Naive thymus-derived CD8-positive, alpha-beta T cell (primary cell): ENCODE results near the gene PAQR3. TPM values are rescaled to one million over a fixed set of nuclear protein-coding genes. Genes with fewer than 3 reads are reported as not detected.
A peak's percentile ranks its signal among the peaks of the same experiment; 100 is the strongest.
"Not testable (repeated sequence)": the region's sequence is repeated elsewhere in the genome, so short reads cannot be mapped to it uniquely, and the experiment has no call there.

Experiments
- ATAC-seq, 2 donors: fragments of 150-1000 bp; cut with Tn5 transposase in 1 of 2; sonication (Bioruptor Pico), chemical (Tn5 transposase) in 1 of 2; 1 replicate in 1 of 2; 2 replicates in 1 of 2; pipeline ENCODE4 v1.10.0; 2021; ENCODE audit warnings: mild to moderate bottlenecking in 2 of 2, moderate library complexity in 2 of 2
- POLR2A ChIA-PET: fragments of 350-600 bp; sonication (Branson Sonifier 250); formaldehyde crosslinking; loops from one replicate; lab custom pipeline; 2021; ENCODE audit warnings: antibody characterized with exemption; lab: Charles Lee
- DNase-seq, 10 donors: peaks; one replicate each; pipeline versions ENCODE4 v3.0.0 to v3.0.0-alpha.2; 2020 to 2022
- H3K27ac Mint-ChIP-seq, 10 donors: one replicate each; pipeline ENCODE4 v1.8.0; 2020 to 2022; ENCODE audit warnings: mild to moderate bottlenecking in 10 of 10, mixed read lengths in 10 of 10, moderate library complexity in 4 of 10, inconsistent platforms in 1 of 10
- H3K27me3 Mint-ChIP-seq, 5 donors: one replicate each; pipeline ENCODE4 v1.8.0; 2021 to 2022; ENCODE audit warnings: mixed read lengths in 5 of 5
- H3K36me3 Mint-ChIP-seq, 3 donors: one replicate each; pipeline ENCODE4 v1.8.0; 2020 to 2022; ENCODE audit warnings: mixed read lengths in 3 of 3, mild to moderate bottlenecking in 2 of 3, inconsistent platforms in 1 of 3
- H3K4me1 Mint-ChIP-seq, 4 donors: one replicate each; pipeline ENCODE4 v1.8.0; 2021 to 2022; ENCODE audit warnings: mixed read lengths in 4 of 4
- H3K4me3 Mint-ChIP-seq, 10 donors: one replicate each; pipeline ENCODE4 v1.8.0; 2020 to 2022; ENCODE audit warnings: mild to moderate bottlenecking in 10 of 10, mixed read lengths in 10 of 10, moderate library complexity in 6 of 10, inconsistent platforms in 1 of 10
- H3K9me3 Mint-ChIP-seq, 9 donors: one replicate each; pipeline ENCODE4 v1.8.0; 2020 to 2022; ENCODE audit warnings: mixed read lengths in 9 of 9, mild to moderate bottlenecking in 3 of 9, inconsistent platforms in 1 of 9, moderate library complexity in 1 of 9
- polyA plus RNA-seq, 3 donors: library from polyadenylated mRNA; unstranded; fragments of 300-500 nt; fragmentation: Illumina TruSeq; gene quantifications; one replicate each; pipeline ENCODE4 v1.2.3, GENCODE V29; 2021
- total RNA-seq, 8 experiments: library from RNA in 2 of 8; stranded (reverse) in 2 of 8; gene quantifications; one replicate each; pipeline ENCODE4 v1.2.3 and lab custom pipeline; 2021 to 2026

The PAQR3 gene
- total and polyA plus RNA-seq, 5 experiments from 2014 or later, result 3.4 to 12.9 (median 9.1) TPM

DNA sequence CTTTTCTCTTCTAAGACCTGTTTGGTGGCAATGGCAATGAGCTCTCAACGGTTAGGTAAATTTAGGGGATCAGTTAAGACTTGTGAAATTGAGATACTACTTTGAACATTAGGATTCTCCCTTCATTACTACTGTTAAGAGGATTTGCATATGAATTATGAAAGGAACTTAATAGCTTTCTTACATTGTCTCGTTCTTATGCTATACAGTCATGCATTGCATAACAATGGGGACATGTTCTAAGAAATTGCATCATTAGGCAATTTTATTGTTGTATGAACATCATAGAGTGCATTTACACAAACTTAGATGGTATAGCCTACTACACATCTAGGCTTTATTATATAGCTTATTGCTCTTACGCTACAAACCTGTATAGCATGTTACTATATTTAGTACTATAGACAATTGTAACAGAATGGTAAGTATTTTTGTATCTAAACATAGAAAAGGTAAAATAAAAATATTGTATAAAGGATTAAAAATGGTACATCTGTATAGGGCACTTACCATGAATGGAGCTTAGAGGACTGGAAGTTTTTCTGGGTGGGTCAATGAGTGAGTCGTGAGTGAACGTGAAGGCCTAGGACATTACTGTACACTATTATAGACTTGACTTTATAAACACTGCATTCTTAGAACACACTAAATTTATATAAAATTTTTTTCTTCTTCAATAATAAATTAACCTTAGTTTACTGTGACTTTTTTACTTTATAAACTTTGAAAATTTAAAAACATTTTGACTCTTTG lies 62.5 kb downstream of the PAQR3 start:
- ATAC-seq (no peak), DNase-seq (no peak)
- POLR2A ChIA-PET, result no interaction called here
- H3K27me3 Mint-ChIP-seq, result no peaks in the 10 kb centered on the region
- no peaks in the 10 kb centered on the region for H3K9me3 Mint-ChIP-seq
- no peak overlapping the region for H3K4me3 Mint-ChIP-seq
- peaks cover 0 to 48% (median 20%) of the 10 kb centered on the region in 3 donors for H3K36me3 Mint-ChIP-seq
- H3K27ac Mint-ChIP-seq, result no peak overlapping the region
- peaks cover 0 to 5% (median 0%) of the 10 kb centered on the region in 4 donors for H3K4me1 Mint-ChIP-seq

DNA sequence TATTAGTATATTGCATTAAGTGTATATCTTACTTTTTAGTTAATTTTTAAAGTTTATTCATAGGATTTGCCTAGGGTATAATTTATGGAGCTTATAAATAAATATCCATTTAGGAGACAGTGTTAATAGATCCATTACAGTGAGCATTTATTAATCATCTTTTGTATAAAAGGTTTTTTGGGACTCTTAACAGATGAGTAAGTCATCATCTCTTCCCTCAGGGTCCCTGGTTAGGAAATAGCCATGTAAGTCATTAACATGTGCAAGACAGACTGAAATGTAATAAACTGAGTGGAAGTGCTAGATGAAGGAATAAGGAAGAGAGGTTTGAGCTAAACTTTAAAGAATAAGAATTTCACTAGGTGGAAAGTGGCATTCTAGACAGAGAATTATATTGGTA lies 69.2 kb downstream of the PAQR3 start:
- Mint-ChIP-seq H3K27me3 (no peaks in the 10 kb centered on the region), H3K4me3 (no peak overlapping the region), H3K9me3 (no peaks in the 10 kb centered on the region), H3K4me1 (no peaks in the 10 kb centered on the region), H3K36me3 (peaks cover 4 to 76% (median 23%) of the 10 kb centered on the region in 3 donors), H3K27ac (no peak overlapping the region)
- POLR2A ChIA-PET, result no interaction called here
- no peak for ATAC-seq
- DNase-seq, result no peak

DNA sequence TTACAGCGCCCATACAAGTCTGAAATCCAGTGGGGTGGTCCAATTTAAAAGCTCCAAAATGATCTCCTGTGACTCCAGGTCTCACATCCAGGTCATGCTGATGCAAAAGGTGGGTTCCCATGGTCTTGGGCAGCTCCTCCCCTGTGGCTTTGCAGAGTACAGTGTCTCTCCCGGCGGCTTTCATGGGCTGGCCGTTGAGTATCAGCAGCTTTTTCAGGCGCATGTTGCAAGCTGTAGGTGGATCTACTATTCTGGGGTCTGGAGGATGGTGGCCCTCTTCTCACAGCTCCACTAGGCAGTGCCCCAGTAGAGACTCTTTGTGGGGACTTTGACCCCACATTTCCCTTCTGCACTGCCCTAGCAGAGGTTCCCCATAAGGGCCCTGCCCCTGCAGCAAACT lies 70.5 kb downstream of the PAQR3 start:
- H3K27ac Mint-ChIP-seq, H3K4me1 Mint-ChIP-seq, H3K27me3 Mint-ChIP-seq, POLR2A ChIA-PET, DNase-seq, ATAC-seq, H3K4me3 Mint-ChIP-seq, H3K9me3 Mint-ChIP-seq: not testable (repeated sequence)
- H3K36me3 Mint-ChIP-seq, result peaks cover 4 to 64% (median 23%) of the 10 kb centered on the region in 3 donors

DNA sequence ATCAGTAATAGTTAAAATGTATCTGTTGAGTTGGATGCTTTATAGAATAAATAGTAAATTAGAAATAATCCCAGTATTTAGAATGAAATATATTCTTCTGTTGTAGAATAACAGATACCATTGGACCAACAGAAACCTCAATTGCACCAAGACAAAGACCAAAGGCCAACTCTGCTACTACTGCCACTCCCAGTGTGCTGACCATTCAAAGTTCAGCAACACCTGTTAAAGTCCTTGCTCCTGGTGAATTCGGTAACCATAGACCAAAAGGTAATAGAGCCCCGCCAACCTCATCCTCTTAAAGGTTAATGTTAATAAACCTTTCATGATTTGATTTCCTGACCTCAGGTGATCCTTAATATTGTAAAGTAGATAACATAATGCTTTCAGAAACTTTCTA lies 73.8 kb downstream of the PAQR3 start:
- Mint-ChIP-seq H3K27ac (peak overlapping the region in 1 of 10 donors; percentile 4), H3K36me3 (peaks cover 0 to 44% (median 5%) of the 10 kb centered on the region in 3 donors), H3K4me1 (peaks cover 0 to 6% (median 2%) of the 10 kb centered on the region in 4 donors), H3K27me3 (no peaks in the 10 kb centered on the region), H3K4me3 (no peak overlapping the region), H3K9me3 (no peaks in the 10 kb centered on the region)
- no peak for ATAC-seq
- POLR2A ChIA-PET, result no interaction called here
- DNase-seq, result no peak

DNA sequence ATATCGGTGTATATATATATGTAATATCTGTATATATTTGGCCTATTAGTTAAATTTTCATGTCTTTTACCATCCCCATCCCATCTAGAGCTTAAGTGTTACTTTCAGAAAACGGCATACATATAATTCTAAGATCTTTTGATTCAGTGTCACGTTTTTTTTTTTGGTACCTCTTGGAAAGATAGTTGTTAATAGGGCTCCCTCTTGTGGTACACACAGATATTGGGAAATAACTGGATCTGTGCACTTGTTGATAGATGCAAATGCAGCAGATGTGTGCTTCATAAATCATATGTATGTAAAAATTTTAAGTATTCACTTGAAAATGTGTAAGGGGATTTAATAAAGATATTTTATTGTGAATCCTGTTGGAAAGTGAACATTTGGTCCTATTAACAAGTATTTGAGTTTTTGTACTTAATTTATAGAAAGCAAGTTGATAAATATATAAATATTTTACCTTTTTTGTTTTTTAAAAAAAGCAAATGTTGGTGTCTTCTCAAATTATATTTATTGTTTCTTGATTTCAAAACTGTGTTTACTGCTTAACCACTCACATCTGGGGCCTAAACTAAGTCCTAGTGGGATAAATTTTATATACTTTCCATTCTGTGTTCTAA lies 74.7 kb downstream of the PAQR3 start:
- peaks cover 0 to 40% (median 5%) of the 10 kb centered on the region in 3 donors for H3K36me3 Mint-ChIP-seq
- peak in 6 of 10 donors; percentile 24 to 77 (median 64) for DNase-seq
- H3K27me3 Mint-ChIP-seq, result no peaks in the 10 kb centered on the region
- H3K27ac Mint-ChIP-seq, result no peak overlapping the region
- H3K4me1 Mint-ChIP-seq, result peaks cover 0 to 6% (median 2%) of the 10 kb centered on the region in 4 donors
- no peak overlapping the region for H3K4me3 Mint-ChIP-seq
- peak; percentile 52 to 60 for ATAC-seq
- POLR2A ChIA-PET, result no interaction called here
- H3K9me3 Mint-ChIP-seq, result no peaks in the 10 kb centered on the region

DNA sequence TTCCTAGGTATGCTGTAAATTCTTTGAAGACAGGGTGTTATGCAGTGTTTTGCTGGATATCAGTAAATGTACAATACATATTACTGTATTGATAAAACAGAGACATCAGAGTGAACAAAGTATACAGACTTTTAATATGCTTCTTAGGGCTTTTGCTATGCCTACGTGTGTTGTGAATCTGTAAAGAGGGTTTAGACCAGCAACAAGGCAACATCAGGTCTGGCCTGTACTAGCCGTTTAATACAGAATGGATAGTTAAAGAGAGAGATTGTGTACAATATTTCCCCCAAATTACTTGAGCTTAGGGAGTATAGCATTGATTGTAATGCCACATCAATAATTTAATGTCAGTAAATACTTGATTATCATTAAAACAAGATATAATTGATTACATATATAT lies 75.2 kb downstream of the PAQR3 start:
- Mint-ChIP-seq H3K27ac (no peak overlapping the region), H3K36me3 (peaks cover 0 to 37% (median 5%) of the 10 kb centered on the region in 3 donors), H3K4me3 (no peak overlapping the region), H3K4me1 (peaks cover 0 to 6% (median 2%) of the 10 kb centered on the region in 4 donors), H3K9me3 (no peaks in the 10 kb centered on the region), H3K27me3 (no peaks in the 10 kb centered on the region)
- DNase-seq (no peak), ATAC-seq (no peak)
- POLR2A ChIA-PET, result no interaction called here

DNA sequence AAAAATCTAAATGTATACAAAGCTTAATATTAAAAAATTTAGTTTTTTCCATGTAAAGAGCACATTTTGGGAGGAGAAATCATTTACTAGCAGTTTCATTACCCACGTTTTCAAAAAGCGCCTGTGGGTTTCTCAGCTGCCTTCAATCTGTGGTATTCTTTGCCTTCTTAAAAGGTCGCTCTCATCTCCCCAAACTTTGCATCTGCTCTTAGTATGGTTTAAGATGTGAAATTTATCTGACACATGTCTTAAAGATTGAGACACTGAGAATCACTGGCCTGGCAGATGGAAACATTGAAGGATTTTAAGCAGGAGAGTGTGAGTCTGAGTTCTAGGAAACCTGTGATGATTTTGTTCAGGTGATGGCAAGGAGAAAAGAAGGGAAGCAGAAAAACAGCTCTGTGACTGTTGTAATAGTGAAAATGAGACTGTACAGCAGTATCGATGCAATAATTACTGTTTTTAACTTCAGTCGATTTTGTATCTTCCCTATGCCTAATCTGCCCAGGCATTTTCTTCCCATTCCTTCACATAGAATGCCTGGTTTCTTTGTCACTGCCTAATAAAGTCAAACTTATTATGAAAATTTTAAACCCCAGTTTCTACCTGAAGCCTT lies 75.9 kb downstream of the PAQR3 start:
- no peaks in the 10 kb centered on the region for H3K27me3 Mint-ChIP-seq
- H3K27ac Mint-ChIP-seq, result no peak overlapping the region
- H3K9me3 Mint-ChIP-seq, result no peaks in the 10 kb centered on the region
- H3K4me1 Mint-ChIP-seq, result peaks cover 0 to 6% (median 2%) of the 10 kb centered on the region in 4 donors
- no peak overlapping the region for H3K4me3 Mint-ChIP-seq
- POLR2A ChIA-PET, result interaction anchor here (0.6 kb wide), 1 partner anchor 251 kb away, joined by 3 read pairs; no protein-coding TSS in a partner anchor
- ATAC-seq (no peak), DNase-seq (no peak)
- H3K36me3 Mint-ChIP-seq, result peaks cover 0 to 30% (median 4%) of the 10 kb centered on the region in 3 donors

DNA sequence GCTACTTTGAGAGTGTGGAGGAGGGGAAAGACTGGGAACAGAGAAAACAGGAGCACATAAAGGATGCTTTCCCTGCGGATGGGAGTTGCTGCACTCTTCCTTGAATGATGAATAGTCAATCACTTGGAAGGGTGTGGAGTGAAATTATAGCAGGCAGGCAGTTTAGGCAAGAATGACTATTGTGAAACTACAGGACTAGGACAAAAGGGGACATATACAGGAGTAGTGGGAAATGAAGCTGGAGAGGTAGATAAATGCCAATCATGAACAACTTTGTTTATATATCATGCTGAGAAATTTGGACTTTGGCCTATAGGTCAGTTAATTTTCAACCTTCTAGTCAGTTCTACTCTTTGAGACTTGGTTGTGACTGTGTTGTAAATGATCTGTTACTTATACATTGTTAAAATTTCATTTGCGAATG lies 76.9 kb downstream of the PAQR3 start:
- Mint-ChIP-seq H3K27me3 (no peaks in the 10 kb centered on the region), H3K4me1 (peaks cover 0 to 6% (median 2%) of the 10 kb centered on the region in 4 donors), H3K36me3 (peaks cover 0 to 23% (median 0%) of the 10 kb centered on the region in 3 donors), H3K27ac (peak overlapping the region in 4 of 10 donors; percentile 24 to 73 (median 64)), H3K4me3 (no peak overlapping the region), H3K9me3 (no peaks in the 10 kb centered on the region)
- POLR2A ChIA-PET, result no interaction called here
- DNase-seq (no peak), ATAC-seq (no peak)

Other genes with a start within 250 kb of the PAQR3 start
- gene BMP2K, start 163.1 kb downstream of the PAQR3 start, total RNA-seq, result 10 to 100 TPM; 17.0 to 18.8 TPM
- 1 to 10 TPM; 2.2 to 4.1 (median 2.7) TPM for gene BMP2K, start 163.1 kb downstream of the PAQR3 start, polyA plus RNA-seq